CD14-positive monocyte (primary cell): ENCODE measurements around the gene TUBE1. TPM values are rescaled to one million over a fixed set of nuclear protein-coding genes. Genes with fewer than 3 reads are reported as not detected.
A peak's percentile ranks its signal among the peaks of the same experiment; 100 is the strongest.
"Not testable (repeated sequence)": the region's sequence is repeated elsewhere in the genome, so short reads cannot be mapped to it uniquely, and the experiment has no call there.

Experiments
- DNase-seq, 3 donors: peaks; one replicate each; pipeline ENCODE4 v3.0.0-alpha.2; 2011 to 2022
- H2AFZ ChIP-seq: 2 replicates; pipeline ENCODE4 v1.6.0; 2012; ENCODE audit warnings: mild to moderate bottlenecking, low read depth, low read length, inconsistent platforms; ENCODE audit not compliant: insufficient read depth, poor library complexity, severe bottlenecking
- H3K27ac ChIP-seq, 2 donors: 1 replicate in 1 of 2; 2 replicates in 1 of 2; pipeline ENCODE4 v1.5.1; 2012 to 2013; ENCODE audit warnings: low read length in 2 of 2, control low read depth in 1 of 2, inconsistent platforms in 1 of 2, low read depth in 1 of 2, mild to moderate bottlenecking in 1 of 2
- H3K27me3 ChIP-seq, 2 donors: one replicate each; pipeline versions ENCODE4 v1.6.0 to v1.6.1; 2011 to 2013; ENCODE audit warnings: low read length in 2 of 2; ENCODE audit not compliant: control insufficient read depth in 2 of 2, insufficient read depth in 2 of 2
- H3K36me3 ChIP-seq, 2 donors: replicated peaks in 1 of 2; 1 replicate in 1 of 2; 2 replicates in 1 of 2; pipeline versions ENCODE4 v1.5.1 to v1.6.1; 2012 to 2013; ENCODE audit warnings: low read length in 2 of 2, control low read depth in 1 of 2, inconsistent platforms in 1 of 2, mild to moderate bottlenecking in 1 of 2; ENCODE audit not compliant: insufficient read depth in 2 of 2, control insufficient read depth in 1 of 2
- H3K4me1 ChIP-seq, 2 donors: 1 replicate in 1 of 2; 2 replicates in 1 of 2; pipeline versions ENCODE4 v1.5.1 to v1.6.1; 2012 to 2013; ENCODE audit warnings: low read length in 2 of 2, control low read depth in 1 of 2, inconsistent platforms in 1 of 2, mild to moderate bottlenecking in 1 of 2, moderate library complexity in 1 of 2; ENCODE audit not compliant: insufficient read depth in 2 of 2, control insufficient read depth in 1 of 2
- H3K4me2 ChIP-seq: replicated peaks from 2 replicates; pipeline ENCODE3; 2012; ENCODE audit warnings: low read length, moderate library complexity, mild to moderate bottlenecking; ENCODE audit not compliant: poor library complexity, severe bottlenecking; ENCODE audit errors: extremely low read depth
- H3K4me3 ChIP-seq, 3 experiments: fragments of 200-600 bp in 1 of 3; sonication (generic) in 1 of 3; replicated peaks in 1 of 3; 1 replicate in 2 of 3; 2 replicates in 1 of 3; pipeline ENCODE4 v1.5.1; 2011 to 2013; ENCODE audit warnings: low read length in 3 of 3, mild to moderate bottlenecking in 3 of 3, control low read depth in 2 of 3, low read depth in 2 of 3, inconsistent platforms in 1 of 3, moderate library complexity in 1 of 3
- H3K79me2 ChIP-seq: 2 replicates; pipeline ENCODE4 v1.6.0; 2012; ENCODE audit warnings: mild to moderate bottlenecking, control low read depth, inconsistent platforms, low read length, moderate library complexity; ENCODE audit not compliant: insufficient read depth
- H3K9ac ChIP-seq: 2 replicates; pipeline ENCODE4 v1.6.0; 2017; ENCODE audit warnings: low read length, mild to moderate bottlenecking; ENCODE audit not compliant: insufficient read depth, poor library complexity, severe bottlenecking
- H3K9me3 ChIP-seq, 2 donors: replicated peaks in 1 of 2; 1 replicate in 1 of 2; 2 replicates in 1 of 2; pipeline versions ENCODE4 v1.5.1 to v1.6.1; 2012 to 2013; ENCODE audit warnings: low read length in 2 of 2, control low read depth in 1 of 2; ENCODE audit not compliant: control insufficient read depth in 1 of 2, insufficient read depth in 1 of 2
- H4K20me1 ChIP-seq: 2 replicates; pipeline ENCODE4 v1.6.0; 2012; ENCODE audit warnings: mild to moderate bottlenecking, low read length, control low read depth, moderate library complexity; ENCODE audit not compliant: insufficient read depth
- H3K27ac Mint-ChIP-seq, 7 donors: one replicate each; pipeline ENCODE4 v1.8.0; 2020; ENCODE audit warnings: mild to moderate bottlenecking in 7 of 7, mixed read lengths in 7 of 7, moderate library complexity in 6 of 7, inconsistent platforms in 2 of 7
- H3K27me3 Mint-ChIP-seq, 3 donors: one replicate each; pipeline ENCODE4 v1.8.0; 2021 to 2022; ENCODE audit warnings: low read depth in 3 of 3, mild to moderate bottlenecking in 3 of 3, mixed read lengths in 3 of 3, moderate library complexity in 3 of 3, inconsistent platforms in 1 of 3
- H3K36me3 Mint-ChIP-seq, 2 donors: one replicate each; pipeline ENCODE4 v1.8.0; 2020; ENCODE audit warnings: mixed read lengths in 2 of 2, inconsistent platforms in 1 of 2, mild to moderate bottlenecking in 1 of 2
- H3K4me1 Mint-ChIP-seq: one replicate; pipeline ENCODE4 v1.8.0; 2020; ENCODE audit warnings: mild to moderate bottlenecking, mixed read lengths
- H3K4me3 Mint-ChIP-seq, 2 donors: one replicate each; pipeline ENCODE4 v1.8.0; 2020; ENCODE audit warnings: mild to moderate bottlenecking in 2 of 2, mixed read lengths in 2 of 2, moderate library complexity in 1 of 2
- H3K9me3 Mint-ChIP-seq, 7 donors: one replicate each; pipeline ENCODE4 v1.8.0; 2020 to 2022; ENCODE audit warnings: mixed read lengths in 7 of 7, mild to moderate bottlenecking in 6 of 7, moderate library complexity in 6 of 7, inconsistent platforms in 2 of 7
- CTCF ChIP-seq: fragments of 200-600 bp; IDR thresholded peaks from one replicate; pipeline ENCODE4 v1.8.0; 2022; ENCODE audit warnings: antibody characterized with exemption, mild to moderate bottlenecking
- WGBS: methylation state at CpG from one replicate; pipeline ENCODE4 v1.1.5; 2013; ENCODE audit warnings: missing lambda C conversion rate; ENCODE audit not compliant: insufficient coverage; 5-methylcytosine and 5-hydroxymethylcytosine counted together
- intact Hi-C, 2 donors: fragments of 100-400 bp; cut with micrococcal nuclease; formaldehyde crosslinking; loops; one replicate each; pipeline versions ENCODE4 v1.15.0 to v1.15.1; 2023
- polyA plus RNA-seq, 3 donors: library from polyadenylated mRNA; depleted of rRNA in 1 of 3; unstranded in 2 of 3; stranded (reverse) in 1 of 3; fragments of 300-500 nt in 2 of 3; fragments of >200 nt in 1 of 3; fragmentation: Illumina TruSeq in 2 of 3; gene quantifications; 1 replicate in 2 of 3; 2 replicates in 1 of 3; pipeline ENCODE4 v1.2.3, GENCODE V29; 2012 to 2021

Gene TUBE1
- polyA plus RNA-seq, 3 donors, result 2.1 to 4.6 (median 2.7) TPM

DNA sequence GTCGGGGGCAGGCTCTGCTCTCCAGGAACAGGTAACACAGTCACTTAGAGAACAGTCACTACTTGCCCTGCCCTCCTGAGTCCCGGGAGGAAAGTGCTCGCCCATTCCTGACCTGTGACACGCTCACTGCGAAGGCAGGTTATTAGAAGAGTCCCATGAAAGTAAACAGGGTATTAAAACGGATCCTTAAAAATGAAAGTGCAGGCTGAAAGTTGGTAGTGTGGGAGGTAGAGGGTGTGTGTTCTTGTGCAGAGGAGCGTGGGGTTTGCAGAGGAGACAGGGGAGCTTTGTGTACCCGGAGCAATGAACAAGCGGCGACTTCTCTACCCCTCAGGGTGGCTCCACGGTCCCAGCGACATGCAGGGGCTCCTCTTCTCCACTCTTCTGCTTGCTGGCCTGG is 33.3 kb downstream of the TUBE1 start, which contains the start of gene CCN6:
Gene CCN6 (plus strand): TSS at position 104 of the 400 bp plus-strand sequence. CDS start 254 bp downstream, at position 358.
- Histone ChIP-seq H2AFZ (no peak within 1 kb of the TSS), H3K79me2 (no peaks in the 10 kb centered on the region), H3K27me3 (no peaks in the 10 kb centered on the region), H3K9me3 (no peaks in the 10 kb centered on the region), H3K4me3 (no peak within 1 kb of the TSS), H4K20me1 (no peaks in the 10 kb centered on the region), H3K4me1 (no peaks in the 10 kb centered on the region), H3K9ac (no peak within 1 kb of the TSS), H3K36me3 (no peaks in the 10 kb centered on the region), H3K4me2 (no peak within 1 kb of the TSS), H3K27ac (no peak within 1 kb of the TSS)
- no peaks in the 10 kb centered on the region for H3K27me3 Mint-ChIP-seq
- DNase-seq, result no peak
- no peaks in the 10 kb centered on the region for H3K4me1 Mint-ChIP-seq
- H3K36me3 Mint-ChIP-seq, result no peaks in the 10 kb centered on the region
- no peaks in the 10 kb centered on the region for H3K9me3 Mint-ChIP-seq
- WGBS, result 97% methylated on average over 4 of the region's 12 CpGs
- no peak within 1 kb of the TSS for H3K4me3 Mint-ChIP-seq
- no peak for TF ChIP-seq CTCF
- peak within 1 kb of the TSS in 1 of 7 donors; percentile 29 for H3K27ac Mint-ChIP-seq
- intact Hi-C loops, result no loop called here

DNA sequence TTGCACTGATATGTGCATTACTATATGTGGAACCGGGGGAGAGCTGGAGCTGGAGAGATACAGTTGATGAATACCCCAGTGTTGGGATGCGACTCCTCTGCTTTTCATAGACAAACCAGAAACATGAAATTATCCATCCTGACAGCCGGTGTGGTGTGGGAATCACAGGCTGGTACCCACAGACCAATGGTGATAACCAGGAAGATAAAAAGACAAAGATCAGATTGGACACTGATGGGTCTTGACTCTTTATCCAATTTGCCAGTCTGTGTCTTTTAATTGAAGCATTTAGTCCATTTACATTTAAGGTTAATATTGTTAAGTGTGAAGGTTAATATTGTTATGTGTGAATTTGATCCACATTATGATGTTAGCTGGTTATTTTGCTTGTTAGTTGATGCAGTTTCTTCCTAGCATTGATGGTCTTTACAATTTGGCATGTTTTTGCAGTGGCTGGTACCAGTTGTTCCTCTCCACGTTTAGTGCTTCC is 36.0 kb downstream of the TUBE1 start:
- H3K27ac Mint-ChIP-seq, result not testable (repeated sequence)

More for the DNA sequence above, 36.0 kb downstream of the TUBE1 start:
- H3K79me2 ChIP-seq, H3K4me3 ChIP-seq, H3K4me2 ChIP-seq, H3K4me3 Mint-ChIP-seq, H3K27me3 Mint-ChIP-seq, H3K4me1 ChIP-seq, H3K4me1 Mint-ChIP-seq, H3K27ac ChIP-seq, H3K27me3 ChIP-seq, H3K36me3 Mint-ChIP-seq, H3K36me3 ChIP-seq, H3K9me3 Mint-ChIP-seq, H3K9me3 ChIP-seq, H3K9ac ChIP-seq, H2AFZ ChIP-seq, H4K20me1 ChIP-seq, DNase-seq, intact Hi-C loops: not testable (repeated sequence)
- WGBS, result no CpG with 5 or more reads among the region's 4 CpGs
